NCI-H2107 treated with DMSO at 0.1 percent for 48 hours (cell line): ENCODE results near the gene SLC31A1.
"Not testable (repeated sequence)": the region's sequence is repeated elsewhere in the genome, so short reads cannot be mapped to it uniquely, and the experiment has no call there.

Source experiments
- DNase-seq: peaks from one replicate; lab custom pipeline; 2025; ENCODE audit not compliant: unreplicated experiment; lab: John Stamatoyannopoulos, UW

SLC31A1 gene

GRCh38 chr9:113258282-113258681, 36.9 kb downstream of the SLC31A1 start:
- no peak for DNase-seq

GRCh38 chr9:113261917-113262671, 40.8 kb downstream of the SLC31A1 start:
- no peak for DNase-seq

GRCh38 chr9:113266174-113266573, 44.8 kb downstream of the SLC31A1 start:
- DNase-seq = no peak

GRCh38 chr9:113267911-113268566, 46.7 kb downstream of the SLC31A1 start:
- no peak for DNase-seq

DNA sequence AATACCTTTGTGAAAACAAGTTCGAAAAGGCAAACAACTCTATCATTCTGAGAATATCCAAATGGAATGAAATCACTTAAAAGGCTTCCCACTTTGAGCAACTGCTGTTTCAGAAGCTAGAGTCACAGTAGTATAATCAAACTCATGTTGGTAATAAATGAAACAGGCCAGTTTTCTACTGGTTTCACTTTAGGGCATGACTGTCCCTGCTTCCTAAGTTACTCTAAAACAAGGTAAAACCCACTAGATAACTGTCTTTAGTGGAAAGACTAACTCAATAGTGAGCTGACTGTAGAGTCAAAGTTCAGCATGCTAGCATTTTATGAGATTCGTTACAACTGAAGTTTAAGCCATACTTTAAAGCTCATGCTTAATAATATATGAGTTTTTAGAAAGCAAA, 48.0 kb downstream of the SLC31A1 start:
- DNase-seq = no peak

GRCh38 chr9:113269871-113270270, 48.5 kb downstream of the SLC31A1 start:
- no peak for DNase-seq

DNA sequence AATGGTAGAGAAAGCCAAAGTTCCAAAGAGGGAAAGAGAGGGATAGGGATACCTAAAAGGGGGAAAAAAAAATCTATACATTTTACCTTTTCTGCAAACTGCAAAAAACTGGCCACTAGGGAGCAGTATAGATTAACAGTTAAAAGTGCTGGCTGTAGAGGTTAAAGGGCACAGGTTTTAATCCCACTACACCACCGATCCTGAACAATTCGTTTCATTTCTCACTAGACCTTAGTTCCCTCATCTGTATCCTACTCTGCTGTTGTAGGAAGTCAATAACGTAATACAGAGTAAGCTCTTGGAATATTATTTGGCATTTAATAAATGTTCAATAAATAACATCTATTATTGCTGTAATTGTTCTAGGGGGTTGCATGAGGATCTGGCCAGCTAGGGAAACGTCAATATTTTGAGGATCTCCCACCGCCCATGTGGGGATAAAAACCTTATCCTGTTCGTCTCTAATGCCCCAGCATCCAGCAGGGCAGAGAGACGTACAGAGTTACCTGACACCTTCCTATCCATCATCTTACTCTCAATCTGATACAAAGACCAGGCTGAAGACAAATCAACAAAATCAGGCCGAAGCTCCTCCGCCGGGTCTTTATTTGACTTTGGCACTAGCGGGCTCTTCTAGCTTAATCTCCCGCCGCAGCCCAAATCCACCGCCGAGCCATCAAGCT, 53.3 kb downstream of the SLC31A1 start:
- DNase-seq = peak; percentile 37

DNA sequence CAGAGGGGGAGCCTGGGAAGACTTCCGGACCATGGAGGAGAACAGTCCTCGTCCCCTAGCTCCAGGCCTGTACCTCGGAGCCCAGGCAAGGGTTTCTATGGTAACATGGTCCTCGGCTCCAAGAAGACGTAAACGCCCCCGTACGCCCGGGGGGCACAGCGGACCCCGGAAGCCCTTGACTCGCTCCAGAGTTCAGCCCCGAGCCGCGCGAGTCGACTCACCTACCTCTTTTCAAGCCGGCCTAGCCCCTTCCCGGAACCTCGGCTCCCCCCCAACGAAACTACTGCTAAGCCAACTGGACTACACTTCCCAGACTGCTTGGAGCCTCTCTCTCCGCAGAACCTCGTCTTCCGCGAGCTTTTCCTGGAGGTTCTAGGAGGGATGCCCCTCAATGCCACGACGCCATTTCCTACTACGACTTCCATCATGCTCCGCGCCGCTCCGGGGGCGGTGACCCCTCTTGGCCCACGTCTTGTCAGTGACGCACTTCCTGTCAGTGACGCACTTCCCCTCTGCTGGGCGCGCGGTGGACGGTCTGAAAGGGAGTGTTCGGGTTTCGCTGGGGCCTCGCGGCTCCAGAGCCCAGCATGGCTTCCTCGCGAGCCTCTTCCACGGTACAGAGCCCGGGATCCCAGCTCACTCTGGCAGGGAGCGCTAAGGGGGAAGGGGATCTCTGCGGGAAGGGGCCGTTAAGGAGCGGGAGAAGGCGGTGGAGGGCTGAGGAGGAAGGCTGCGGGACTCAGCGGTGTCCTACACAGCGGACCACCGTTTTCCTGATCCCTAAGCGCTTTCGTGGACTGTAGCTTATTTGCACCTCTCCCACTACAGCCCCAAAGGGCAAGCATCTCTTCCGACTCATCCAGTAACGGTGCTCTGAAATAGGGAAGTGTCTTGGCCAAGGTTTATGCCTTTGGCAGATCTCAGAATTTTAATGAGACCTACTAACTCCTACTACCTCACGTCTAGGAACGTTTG, 54.1 kb downstream of the SLC31A1 start, which contains the start of the genes CDC26 and PRPF4:
CDC26 (minus strand) TSS at position 416 of the 975 bp plus-strand sequence. CDS start 3,065 bp downstream, outside the sequence.
PRPF4 (plus strand) TSS at position 502 of the 975 bp plus-strand sequence; CDS start at position 588, 86 bp downstream.
- peak; percentile 96 for DNase-seq

- DNase-seq = no peak
Observed at GRCh38 chr9:113278840-113279239, 57.5 kb downstream of the SLC31A1 start.

GRCh38 chr9:113281356-113281755, 60.0 kb downstream of the SLC31A1 start:
- DNase-seq = no peak

DNA sequence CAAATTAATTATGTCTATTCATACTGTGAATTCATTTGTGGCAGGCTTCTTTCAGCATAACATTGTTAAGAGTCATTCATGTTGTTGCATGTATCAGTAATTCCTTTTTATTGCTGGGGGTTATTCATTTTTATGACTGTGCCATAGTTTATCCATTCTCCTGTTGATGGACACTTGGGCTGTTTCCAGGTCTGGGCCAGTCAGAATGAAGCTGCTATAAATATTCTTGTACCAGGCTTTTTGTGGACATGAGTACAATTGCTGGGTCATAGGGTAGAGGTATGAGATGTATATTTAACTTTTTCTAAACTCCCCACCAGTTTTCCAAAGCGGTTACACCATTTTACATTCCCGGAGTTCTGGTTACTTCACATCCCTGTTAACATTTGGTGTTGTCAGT, 67.7 kb downstream of the SLC31A1 start:
- DNase-seq = no peak

DNA sequence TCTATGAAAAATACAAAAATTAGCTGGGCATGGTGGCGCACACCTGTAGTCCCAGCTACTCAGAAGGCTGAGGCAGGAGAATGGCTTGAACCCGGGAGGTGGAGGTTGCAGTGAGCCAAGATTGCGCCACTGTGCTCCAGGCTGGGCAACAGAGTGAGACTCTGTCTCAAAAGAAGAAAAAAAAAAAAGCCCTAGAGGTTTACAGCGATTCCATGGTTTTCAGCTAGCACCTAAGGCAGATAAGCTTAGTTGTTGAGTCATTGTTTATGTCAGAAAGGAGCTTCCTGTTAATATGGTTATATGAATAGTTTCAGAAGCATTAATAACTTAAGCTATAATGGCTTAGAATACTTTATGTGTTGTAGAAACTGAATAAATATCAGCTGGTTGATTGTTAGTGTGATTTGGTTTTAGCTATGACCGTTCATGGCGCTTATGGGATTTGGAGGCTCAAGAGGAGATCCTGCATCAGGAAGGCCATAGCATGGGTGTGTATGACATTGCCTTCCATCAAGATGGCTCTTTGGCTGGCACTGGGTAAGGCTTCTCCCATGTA, 68.8 kb downstream of the SLC31A1 start:
- DNase-seq = no peak

GRCh38 chr9:113293285-113293878, 72.0 kb downstream of the SLC31A1 start:
- DNase-seq = no peak

DNA sequence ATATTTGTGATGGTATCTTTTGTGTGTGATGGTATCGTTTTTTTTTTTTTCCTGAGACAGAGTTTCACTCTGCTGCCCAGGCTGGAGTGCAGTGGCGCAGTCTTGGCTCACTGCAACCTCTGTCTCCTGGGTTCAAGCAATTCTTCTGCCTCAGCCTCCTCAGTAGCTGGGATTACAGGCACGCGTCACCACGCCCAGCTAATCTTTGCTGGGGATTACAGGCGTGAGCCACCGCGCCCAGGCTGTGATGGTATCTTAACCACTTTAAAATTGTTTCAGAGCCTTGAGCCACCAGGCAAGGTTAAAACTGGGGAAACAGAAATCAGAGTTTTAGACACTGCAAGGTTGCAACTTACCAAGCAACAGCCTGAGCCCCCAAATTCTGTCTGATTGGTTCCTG, 74.9 kb downstream of the SLC31A1 start:
- DNase-seq = not testable (repeated sequence)

DNA sequence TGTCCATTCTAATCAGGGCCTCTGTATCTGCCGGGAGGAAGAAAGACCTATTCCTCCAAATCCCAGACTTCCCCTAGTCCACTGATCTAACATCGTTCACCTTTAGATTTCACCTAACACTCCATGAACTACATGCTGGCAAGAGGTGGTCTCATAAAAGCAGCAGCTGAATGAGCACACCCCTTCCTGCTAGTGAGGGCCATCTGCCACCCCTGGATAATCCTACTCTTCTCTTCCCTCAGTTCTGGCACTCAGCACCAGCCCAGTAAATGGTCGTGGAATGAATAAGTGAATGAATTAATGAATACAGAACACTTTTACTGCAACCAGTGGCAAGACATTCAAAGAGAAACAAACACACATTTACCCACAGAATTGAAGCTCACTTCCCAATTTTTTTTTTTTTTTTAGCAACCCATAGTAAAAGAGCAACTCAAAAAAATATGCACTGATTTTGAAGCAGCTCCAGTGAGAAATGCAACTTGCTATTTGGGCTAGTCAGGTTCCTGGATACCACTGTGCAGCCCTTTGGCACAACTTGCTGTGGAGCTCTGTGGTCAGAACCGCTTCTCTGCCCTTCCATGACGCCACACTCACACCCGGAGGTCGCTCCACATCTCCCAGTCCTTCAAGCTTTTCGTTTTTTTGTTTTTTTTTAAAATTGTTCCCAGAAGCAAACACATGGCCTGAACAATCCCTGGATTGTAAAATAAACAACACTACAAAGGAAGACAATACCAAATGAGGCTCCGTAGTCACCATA, 75.6 kb downstream of the SLC31A1 start:
- no peak for DNase-seq

GRCh38 chr9:113298311-113298710, 77.0 kb downstream of the SLC31A1 start:
- DNase-seq = no peak

DNA sequence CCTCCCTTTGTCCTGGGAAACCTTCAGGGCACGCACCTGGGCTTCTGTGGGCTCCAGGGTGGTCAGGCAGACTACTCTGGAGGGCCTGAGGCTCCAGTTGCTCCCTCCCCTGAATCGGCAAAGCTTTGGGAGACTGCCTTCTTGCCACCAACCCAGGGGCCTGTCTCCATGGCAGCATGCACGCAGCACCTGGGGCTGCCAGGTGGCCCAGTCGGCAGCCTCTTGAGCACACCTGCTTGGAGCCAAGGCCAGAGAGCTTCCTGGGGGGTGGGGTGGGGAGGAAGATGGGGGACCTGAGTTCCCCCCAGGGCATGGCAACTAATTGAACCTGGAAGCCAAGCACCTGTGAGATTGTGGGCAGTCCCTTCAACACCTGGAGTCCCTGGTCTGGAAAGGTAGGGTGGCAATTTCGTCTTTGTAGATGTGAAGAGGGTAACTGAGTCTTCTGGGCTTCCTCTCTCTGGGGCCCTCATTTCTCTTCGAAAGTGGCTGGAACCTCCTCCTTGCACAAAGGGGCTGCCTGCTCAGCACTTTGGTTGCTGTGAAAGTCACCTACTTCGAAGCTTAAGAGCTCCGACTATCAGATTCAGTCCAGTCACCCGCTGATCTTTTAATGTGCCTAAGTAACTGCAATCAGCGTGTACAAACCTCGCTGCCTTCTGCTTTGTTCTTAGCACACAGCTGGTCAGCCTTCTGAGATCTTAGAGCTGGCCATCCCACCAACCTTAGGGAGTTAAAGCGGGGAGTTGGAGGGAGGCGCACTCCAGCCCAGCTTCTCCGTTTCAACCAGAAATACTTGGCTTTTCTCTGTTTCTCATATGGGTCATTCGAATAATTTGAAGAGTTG, 77.8 kb downstream of the SLC31A1 start:
- DNase-seq = peak; percentile 97

DNA sequence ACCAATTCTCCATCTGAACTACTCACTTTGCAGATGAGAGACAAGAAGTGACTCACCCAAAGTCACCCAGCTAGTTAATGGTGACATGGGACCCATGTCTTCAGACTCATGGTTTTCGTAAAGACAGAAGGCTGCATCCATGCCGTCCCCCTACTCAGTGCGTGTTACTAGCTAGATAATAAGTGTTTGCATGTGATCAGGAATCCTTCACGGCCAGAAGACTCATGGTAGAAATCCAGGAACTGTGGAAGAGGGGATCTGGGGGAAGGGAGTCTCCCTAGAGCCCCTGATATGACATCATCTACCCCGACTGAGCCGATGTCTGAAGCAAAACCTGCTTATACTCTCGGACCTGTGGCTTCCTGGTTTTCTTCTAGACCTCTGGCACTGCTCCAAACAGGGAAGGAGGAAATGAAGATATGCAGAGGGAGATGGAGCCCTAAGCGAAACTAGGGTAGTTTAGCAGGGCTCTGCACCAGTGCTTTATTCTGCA, 78.5 kb downstream of the SLC31A1 start:
- DNase-seq = peak; percentile 20
